NT2/D1 (cell line): ENCODE results near the gene RYR3.
A peak's percentile ranks its signal among the peaks of the same experiment; 100 is the strongest.
"Not testable (repeated sequence)": the region's sequence is repeated elsewhere in the genome, so short reads cannot be mapped to it uniquely, and the experiment has no call there.

Experiments
- DNase-seq: peaks from one replicate; pipeline ENCODE4 v3.0.0-alpha.2; 2011; ENCODE audit warnings: low read depth, low spot score
- H3K27me3 ChIP-seq: 2 replicates; pipeline ENCODE4 v1.6.0; 2011; ENCODE audit warnings: mild to moderate bottlenecking; ENCODE audit not compliant: insufficient read length, insufficient read depth
- H3K36me3 ChIP-seq: 2 replicates; pipeline ENCODE4 v1.6.1; 2011; ENCODE audit warnings: mild to moderate bottlenecking, low read length, mixed read lengths; ENCODE audit not compliant: insufficient read depth, insufficient read length
- H3K4me1 ChIP-seq: 2 replicates; pipeline ENCODE4 v1.5.1; 2011; ENCODE audit not compliant: insufficient read depth, insufficient read length
- H3K4me3 ChIP-seq: 2 replicates; pipeline ENCODE4 v1.5.1; 2011; ENCODE audit warnings: low read depth; ENCODE audit not compliant: insufficient read length
- H3K9ac ChIP-seq: 2 replicates; pipeline ENCODE4 v1.6.0; 2011; ENCODE audit warnings: low read depth; ENCODE audit not compliant: insufficient read length
- H3K9me3 ChIP-seq: 2 replicates; pipeline ENCODE4 v1.5.1; 2011; ENCODE audit warnings: mild to moderate bottlenecking, low read length; ENCODE audit not compliant: insufficient read depth
- SUZ12 ChIP-seq: IDR thresholded peaks from 2 replicates; pipeline ENCODE4 v1.6.1; 2011; ENCODE audit not compliant: insufficient read length, insufficient read depth; ENCODE audit errors: extremely low read depth
- YY1 ChIP-seq: IDR thresholded peaks from 2 replicates; pipeline ENCODE4 v1.6.1; 2011; ENCODE audit not compliant: insufficient read length, insufficient read depth
- ZNF274 ChIP-seq: IDR thresholded peaks from 2 replicates; pipeline ENCODE4 v1.6.1; 2011; ENCODE audit warnings: mild to moderate bottlenecking, low read depth, low read length

The RYR3 gene

GRCh38 chr15:33580526-33580925 lies 269.8 kb downstream of the RYR3 start:
- no peaks in the 10 kb centered on the region for H3K36me3 ChIP-seq
- H3K27me3 ChIP-seq, result no peaks in the 10 kb centered on the region
- no peak overlapping the region for H3K9ac ChIP-seq
- no peak overlapping the region for H3K4me3 ChIP-seq
- no peaks in the 10 kb centered on the region for H3K4me1 ChIP-seq
- no peak for DNase-seq
- TF ChIP-seq ZNF274 (no peak), YY1 (no peak), SUZ12 (no peak)
- H3K9me3 ChIP-seq, result no peaks in the 10 kb centered on the region

GRCh38 chr15:33581032-33581431 lies 270.3 kb downstream of the RYR3 start:
- H3K27me3 ChIP-seq, result no peaks in the 10 kb centered on the region
- DNase-seq, result no peak
- no peaks in the 10 kb centered on the region for H3K9me3 ChIP-seq
- no peak for TF ChIP-seq ZNF274
- TF ChIP-seq YY1, result no peak
- no peak for TF ChIP-seq SUZ12
- no peaks in the 10 kb centered on the region for H3K4me1 ChIP-seq
- H3K36me3 ChIP-seq, result no peaks in the 10 kb centered on the region
- H3K4me3 ChIP-seq, result no peak overlapping the region
- H3K9ac ChIP-seq, result no peak overlapping the region

GRCh38 chr15:33584797-33585196 lies 274.0 kb downstream of the RYR3 start:
- no peak for TF ChIP-seq YY1
- TF ChIP-seq ZNF274, result no peak
- TF ChIP-seq SUZ12, result no peak
- Histone ChIP-seq H3K9me3 (0 out of 2 replicates have a peak, but pooled peaks cover 6% of the 10 kb centered on the region), H3K4me1 (no peaks in the 10 kb centered on the region), H3K4me3 (no peak overlapping the region), H3K9ac (no peak overlapping the region), H3K27me3 (no peaks in the 10 kb centered on the region), H3K36me3 (no peaks in the 10 kb centered on the region)
- DNase-seq, result no peak

GRCh38 chr15:33586786-33587697 lies 276.3 kb downstream of the RYR3 start:
- Histone ChIP-seq H3K27me3 (no peaks in the 10 kb centered on the region), H3K4me1 (no peaks in the 10 kb centered on the region), H3K9me3 (peaks cover 20% of the 10 kb centered on the region), H3K36me3 (no peaks in the 10 kb centered on the region), H3K4me3 (no peak overlapping the region), H3K9ac (peak overlapping the region; percentile 8)
- TF ChIP-seq YY1 (no peak), ZNF274 (no peak), SUZ12 (no peak)
- no peak for DNase-seq

- TF ChIP-seq ZNF274, result no peak
- no peak for TF ChIP-seq SUZ12
- no peak for TF ChIP-seq YY1
- H3K9me3 ChIP-seq, result peaks cover 20% of the 10 kb centered on the region
- DNase-seq, result no peak
- H3K9ac ChIP-seq, result no peak overlapping the region
- H3K36me3 ChIP-seq, result no peaks in the 10 kb centered on the region
- no peak overlapping the region for H3K4me3 ChIP-seq
- H3K27me3 ChIP-seq, result no peaks in the 10 kb centered on the region
- H3K4me1 ChIP-seq, result no peaks in the 10 kb centered on the region
These were observed 277.0 kb downstream of the RYR3 start for GRCh38 chr15:33587773-33588172.

GRCh38 chr15:33592864-33593263 lies 282.1 kb downstream of the RYR3 start:
- no peak overlapping the region for H3K9ac ChIP-seq
- DNase-seq, result no peak
- no peaks in the 10 kb centered on the region for H3K27me3 ChIP-seq
- TF ChIP-seq ZNF274 (no peak), YY1 (no peak), SUZ12 (no peak)
- no peak overlapping the region for H3K4me3 ChIP-seq
- H3K4me1 ChIP-seq, result no peaks in the 10 kb centered on the region
- H3K9me3 ChIP-seq, result peaks cover 39% of the 10 kb centered on the region
- no peaks in the 10 kb centered on the region for H3K36me3 ChIP-seq

- H3K27me3 ChIP-seq, H3K9ac ChIP-seq, H3K36me3 ChIP-seq, H3K4me3 ChIP-seq, DNase-seq, H3K4me1 ChIP-seq: not testable (repeated sequence)
- H3K9me3 ChIP-seq, result peaks cover 19% of the 10 kb centered on the region; the same call in 1 of the 2 replicates
These were observed 287.6 kb downstream of the RYR3 start for GRCh38 chr15:33598382-33598781.
